Stimulated activated memory B cell treated with anti-CD40 and anti-IgM and Interleukin-4, amounts not matched to agents 10 μg/mL and 1 μg/mL and 100 μg/mL, for 72 hours (primary cell): ENCODE measurements around the gene PPIP5K1.

ENCODE experiments used
- ATAC-seq: fragments of 150-1000 bp; cut with Tn5 transposase; 2 replicates; pipeline ENCODE4 v1.10.0; 2021
- H3K27ac Mint-ChIP-seq: one replicate; pipeline ENCODE4 v1.8.0; 2022; ENCODE audit warnings: mild to moderate bottlenecking, mixed read lengths
- H3K27me3 Mint-ChIP-seq: one replicate; pipeline ENCODE4 v1.8.0; 2022; ENCODE audit warnings: mixed read lengths
- H3K36me3 Mint-ChIP-seq: one replicate; pipeline ENCODE4 v1.8.0; 2022; ENCODE audit warnings: mixed read lengths
- H3K4me1 Mint-ChIP-seq: one replicate; pipeline ENCODE4 v1.8.0; 2022; ENCODE audit warnings: mixed read lengths
- H3K4me3 Mint-ChIP-seq: one replicate; pipeline ENCODE4 v1.8.0; 2022; ENCODE audit warnings: mild to moderate bottlenecking, moderate library complexity, mixed read lengths
- H3K9me3 Mint-ChIP-seq: one replicate; pipeline ENCODE4 v1.8.0; 2022; ENCODE audit warnings: mixed read lengths

Gene PPIP5K1

GRCh38 chr15:43527802-43528541 lies 62.0 kb downstream of the PPIP5K1 start:
- Mint-ChIP-seq H3K4me3 (no peak overlapping the region), H3K4me1 (no peaks in the 10 kb centered on the region), H3K9me3 (no peaks in the 10 kb centered on the region), H3K36me3 (no peaks in the 10 kb centered on the region), H3K27ac (no peak overlapping the region), H3K27me3 (peaks cover 13% of the 10 kb centered on the region)
- no peak for ATAC-seq

- no peaks in the 10 kb centered on the region for H3K36me3 Mint-ChIP-seq
- H3K4me1 Mint-ChIP-seq = no peaks in the 10 kb centered on the region
- no peak overlapping the region for H3K27ac Mint-ChIP-seq
- H3K27me3 Mint-ChIP-seq = peaks cover 21% of the 10 kb centered on the region
- H3K4me3 Mint-ChIP-seq = no peak overlapping the region
- no peak for ATAC-seq
- H3K9me3 Mint-ChIP-seq = no peaks in the 10 kb centered on the region
Observed at GRCh38 chr15:43527016-43527801, 62.8 kb downstream of the PPIP5K1 start.

DNA sequence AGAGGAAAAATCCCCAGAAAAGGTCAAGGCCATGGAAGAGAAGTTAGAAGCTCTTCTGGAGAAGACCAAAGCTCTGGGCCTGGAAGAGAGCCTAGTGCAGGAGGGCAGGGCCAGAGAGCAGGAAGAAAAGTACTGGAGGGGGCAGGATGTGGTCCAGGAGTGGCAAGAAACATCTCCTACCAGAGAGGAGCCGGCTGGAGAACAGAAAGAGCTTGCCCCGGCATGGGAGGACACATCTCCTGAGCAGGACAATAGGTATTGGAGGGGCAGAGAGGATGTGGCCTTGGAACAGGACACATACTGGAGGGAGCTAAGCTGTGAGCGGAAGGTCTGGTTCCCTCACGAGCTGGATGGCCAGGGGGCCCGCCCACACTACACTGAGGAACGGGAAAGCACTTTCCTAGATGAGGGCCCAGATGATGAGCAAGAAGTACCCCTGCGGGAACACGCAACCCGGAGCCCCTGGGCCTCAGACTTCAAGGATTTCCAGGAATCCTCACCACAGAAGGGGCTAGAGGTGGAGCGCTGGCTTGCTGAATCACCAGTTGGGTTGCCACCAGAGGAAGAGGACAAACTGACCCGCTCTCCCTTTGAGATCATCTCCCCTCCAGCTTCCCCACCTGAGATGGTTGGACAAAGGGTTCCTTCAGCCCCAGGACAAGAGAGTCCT lies 63.6 kb downstream of the PPIP5K1 start:
- no peak for ATAC-seq
- H3K4me3 Mint-ChIP-seq = no peak overlapping the region
- H3K27me3 Mint-ChIP-seq = peaks cover 29% of the 10 kb centered on the region
- H3K9me3 Mint-ChIP-seq = no peaks in the 10 kb centered on the region
- H3K36me3 Mint-ChIP-seq = no peaks in the 10 kb centered on the region
- no peaks in the 10 kb centered on the region for H3K4me1 Mint-ChIP-seq
- no peak overlapping the region for H3K27ac Mint-ChIP-seq

- H3K27ac Mint-ChIP-seq = no peak overlapping the region
- no peaks in the 10 kb centered on the region for H3K9me3 Mint-ChIP-seq
- no peaks in the 10 kb centered on the region for H3K4me1 Mint-ChIP-seq
Observed at GRCh38 chr15:43525131-43525530, 64.9 kb downstream of the PPIP5K1 start.

DNA sequence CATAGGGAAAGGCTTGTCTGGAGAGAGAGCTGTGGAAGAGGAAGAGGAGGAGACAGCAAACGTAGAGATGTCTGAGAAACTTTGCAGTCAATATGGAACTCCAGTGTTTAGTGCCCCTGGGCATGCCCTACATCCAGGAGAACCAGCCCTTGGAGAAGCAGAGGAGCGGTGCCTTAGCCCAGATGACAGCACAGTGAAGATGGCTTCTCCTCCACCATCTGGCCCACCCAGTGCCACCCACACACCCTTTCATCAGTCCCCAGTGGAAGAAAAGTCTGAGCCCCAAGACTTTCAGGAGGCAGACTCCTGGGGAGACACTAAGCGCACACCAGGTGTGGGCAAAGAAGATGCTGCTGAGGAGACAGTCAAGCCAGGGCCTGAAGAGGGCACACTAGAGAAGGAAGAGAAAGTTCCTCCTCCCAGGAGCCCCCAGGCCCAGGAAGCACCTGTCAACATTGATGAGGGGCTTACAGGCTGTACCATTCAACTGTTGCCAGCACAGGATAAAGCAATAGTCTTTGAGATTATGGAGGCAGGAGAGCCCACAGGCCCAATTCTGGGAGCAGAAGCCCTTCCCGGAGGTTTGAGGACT lies 65.7 kb downstream of the PPIP5K1 start:
- H3K36me3 Mint-ChIP-seq = no peaks in the 10 kb centered on the region
- no peak for ATAC-seq
- H3K27me3 Mint-ChIP-seq = peaks cover 35% of the 10 kb centered on the region
- H3K4me1 Mint-ChIP-seq = no peaks in the 10 kb centered on the region
- no peak overlapping the region for H3K27ac Mint-ChIP-seq
- H3K9me3 Mint-ChIP-seq = no peaks in the 10 kb centered on the region
- no peak overlapping the region for H3K4me3 Mint-ChIP-seq

More at GRCh38 chr15:43525131-43525530, 64.9 kb downstream of the PPIP5K1 start:
- Mint-ChIP-seq H3K36me3 (no peaks in the 10 kb centered on the region), H3K4me3 (no peak overlapping the region), H3K27me3 (peaks cover 29% of the 10 kb centered on the region)
- ATAC-seq = no peak

DNA sequence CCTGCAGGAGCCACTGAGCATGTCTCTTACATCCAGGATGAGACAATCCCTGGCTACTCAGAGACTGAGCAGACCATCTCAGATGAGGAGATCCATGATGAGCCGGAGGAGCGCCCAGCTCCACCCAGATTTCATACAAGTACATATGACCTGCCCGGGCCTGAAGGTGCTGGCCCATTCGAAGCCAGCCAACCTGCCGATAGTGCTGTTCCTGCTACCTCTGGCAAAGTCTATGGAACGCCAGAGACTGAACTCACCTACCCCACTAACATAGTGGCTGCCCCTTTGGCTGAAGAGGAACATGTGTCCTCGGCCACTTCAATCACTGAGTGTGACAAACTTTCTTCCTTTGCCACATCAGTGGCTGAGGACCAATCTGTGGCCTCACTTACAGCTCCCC lies 66.4 kb downstream of the PPIP5K1 start:
- peaks cover 42% of the 10 kb centered on the region for H3K27me3 Mint-ChIP-seq
- no peak for ATAC-seq
- H3K4me1 Mint-ChIP-seq = peaks cover 7% of the 10 kb centered on the region
- H3K4me3 Mint-ChIP-seq = no peak overlapping the region
- H3K36me3 Mint-ChIP-seq = no peaks in the 10 kb centered on the region
- H3K9me3 Mint-ChIP-seq = no peaks in the 10 kb centered on the region
- no peak overlapping the region for H3K27ac Mint-ChIP-seq

- no peak overlapping the region for H3K27ac Mint-ChIP-seq
- no peaks in the 10 kb centered on the region for H3K36me3 Mint-ChIP-seq
- no peaks in the 10 kb centered on the region for H3K9me3 Mint-ChIP-seq
- peaks cover 47% of the 10 kb centered on the region for H3K27me3 Mint-ChIP-seq
- no peak for ATAC-seq
- H3K4me1 Mint-ChIP-seq = peaks cover 21% of the 10 kb centered on the region
- no peak overlapping the region for H3K4me3 Mint-ChIP-seq
Observed at GRCh38 chr15:43522247-43522646, 67.8 kb downstream of the PPIP5K1 start.

DNA sequence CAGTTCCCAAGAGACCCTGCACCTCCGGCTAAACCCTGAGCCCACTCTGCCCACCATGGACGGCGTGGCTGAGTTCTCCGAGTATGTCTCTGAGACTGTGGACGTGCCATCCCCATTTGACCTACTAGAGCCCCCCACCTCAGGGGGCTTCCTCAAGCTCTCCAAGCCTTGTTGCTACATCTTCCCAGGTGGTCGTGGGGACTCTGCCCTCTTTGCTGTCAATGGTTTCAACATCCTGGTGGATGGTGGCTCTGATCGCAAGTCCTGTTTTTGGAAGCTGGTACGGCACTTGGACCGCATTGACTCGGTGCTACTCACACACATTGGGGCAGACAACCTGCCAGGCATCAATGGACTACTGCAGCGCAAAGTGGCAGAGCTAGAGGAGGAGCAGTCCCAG lies 68.6 kb downstream of the PPIP5K1 start:
- no peak overlapping the region for H3K27ac Mint-ChIP-seq
- ATAC-seq = no peak
- peaks cover 56% of the 10 kb centered on the region for H3K27me3 Mint-ChIP-seq
- H3K9me3 Mint-ChIP-seq = no peaks in the 10 kb centered on the region
- peaks cover 24% of the 10 kb centered on the region for H3K4me1 Mint-ChIP-seq
- no peaks in the 10 kb centered on the region for H3K36me3 Mint-ChIP-seq
- no peak overlapping the region for H3K4me3 Mint-ChIP-seq

- ATAC-seq = no peak
- Mint-ChIP-seq H3K27me3 (peaks cover 64% of the 10 kb centered on the region), H3K36me3 (no peaks in the 10 kb centered on the region), H3K9me3 (no peaks in the 10 kb centered on the region), H3K4me1 (peaks cover 24% of the 10 kb centered on the region), H3K27ac (no peak overlapping the region), H3K4me3 (no peak overlapping the region)
Observed at GRCh38 chr15:43520138-43520537, 69.9 kb downstream of the PPIP5K1 start.

DNA sequence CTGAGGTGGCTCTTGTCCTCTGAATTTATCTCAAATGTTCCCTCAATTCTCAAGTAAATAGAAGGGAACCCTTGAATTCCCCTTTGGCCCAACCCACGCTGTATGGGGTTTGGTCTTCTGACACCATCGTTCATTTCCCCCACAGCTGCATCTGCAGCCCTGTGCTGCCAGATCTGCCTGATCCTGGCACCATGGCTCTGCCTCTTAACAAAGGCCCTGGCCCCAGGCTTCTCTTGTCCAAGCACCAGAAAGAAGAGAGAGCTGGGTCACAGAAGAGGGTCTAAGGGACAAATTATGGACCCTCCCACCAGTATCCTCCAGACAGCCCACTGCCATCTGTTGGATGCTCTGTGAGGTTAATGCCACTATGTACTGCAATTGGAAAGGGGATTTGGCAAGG lies 70.8 kb downstream of the PPIP5K1 start:
- Mint-ChIP-seq H3K4me1 (peaks cover 24% of the 10 kb centered on the region), H3K36me3 (no peaks in the 10 kb centered on the region), H3K27ac (no peak overlapping the region), H3K27me3 (peaks cover 64% of the 10 kb centered on the region), H3K9me3 (no peaks in the 10 kb centered on the region), H3K4me3 (no peak overlapping the region)
- ATAC-seq = no peak

GRCh38 chr15:43518197-43518761 lies 71.7 kb downstream of the PPIP5K1 start:
- Mint-ChIP-seq H3K36me3 (no peaks in the 10 kb centered on the region), H3K4me3 (peak overlapping the region; percentile 70), H3K27me3 (peaks cover 62% of the 10 kb centered on the region), H3K4me1 (peaks cover 24% of the 10 kb centered on the region), H3K9me3 (no peaks in the 10 kb centered on the region), H3K27ac (peak overlapping the region; percentile 21)
- peak; percentile 21 for ATAC-seq

- H3K4me3 Mint-ChIP-seq = peak within 1 kb of the TSS; percentile 70
- ATAC-seq = peak; percentile 24
- peak within 1 kb of the TSS; percentile 21 for H3K27ac Mint-ChIP-seq
- H3K27me3 Mint-ChIP-seq = peaks cover 55% of the 10 kb centered on the region
- H3K4me1 Mint-ChIP-seq = peaks cover 24% of the 10 kb centered on the region
- H3K36me3 Mint-ChIP-seq = no peaks in the 10 kb centered on the region
- H3K9me3 Mint-ChIP-seq = no peaks in the 10 kb centered on the region
Observed at GRCh38 chr15:43517354-43518196, 72.4 kb downstream of the PPIP5K1 start, which contains the start of gene MAP1A. Gene MAP1A, plus strand, starts transcription at chr15:43517608. Its CDS starts 3,866 bp downstream, at chr15:43521474.

DNA sequence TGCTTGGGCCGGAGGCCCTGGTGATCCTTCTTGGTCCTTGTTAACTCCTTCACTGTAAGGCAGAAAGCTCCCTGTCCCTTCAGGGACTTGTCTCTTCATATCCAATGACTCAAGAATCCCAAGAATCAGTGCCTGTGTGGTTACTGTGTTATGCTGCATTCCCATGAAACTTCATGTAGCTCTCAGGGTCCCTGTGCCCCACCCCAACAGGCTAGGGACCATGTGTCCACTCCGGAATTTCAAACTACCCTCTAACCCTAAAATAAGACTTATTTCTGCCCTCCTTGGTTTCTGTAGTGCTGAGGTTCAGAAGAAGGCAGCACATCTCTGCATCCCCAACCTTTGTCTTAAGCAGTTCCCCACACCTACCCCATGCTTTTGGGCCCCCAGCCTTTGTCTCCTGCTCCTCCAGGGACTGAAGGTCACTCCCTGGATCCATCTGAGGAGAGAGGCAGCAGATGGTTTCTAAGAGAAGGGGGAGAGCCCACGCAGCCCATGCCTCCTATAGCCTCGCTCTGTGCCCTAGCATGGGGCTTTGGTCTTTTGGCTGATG lies 73.1 kb downstream of the PPIP5K1 start:
- peaks cover 55% of the 10 kb centered on the region for H3K27me3 Mint-ChIP-seq
- no peak for ATAC-seq
- peaks cover 24% of the 10 kb centered on the region for H3K4me1 Mint-ChIP-seq
- no peak overlapping the region for H3K27ac Mint-ChIP-seq
- H3K4me3 Mint-ChIP-seq = no peak overlapping the region
- H3K36me3 Mint-ChIP-seq = no peaks in the 10 kb centered on the region
- H3K9me3 Mint-ChIP-seq = no peaks in the 10 kb centered on the region

GRCh38 chr15:43516185-43516584 lies 73.8 kb downstream of the PPIP5K1 start:
- Mint-ChIP-seq H3K36me3 (no peaks in the 10 kb centered on the region), H3K4me1 (peaks cover 30% of the 10 kb centered on the region), H3K27ac (no peak overlapping the region), H3K27me3 (peaks cover 57% of the 10 kb centered on the region), H3K9me3 (no peaks in the 10 kb centered on the region), H3K4me3 (no peak overlapping the region)
- ATAC-seq = no peak
